SJSA1 (cell line): Measurements from ENCODE around the gene CRYL1. TPM values are rescaled to one million over a fixed set of nuclear protein-coding genes. Genes with fewer than 3 reads are reported as not detected.

Experiments used
- DNase-seq, 2 experiments: peaks; one replicate each; pipeline ENCODE4 v3.0.0-alpha.2; 2015 to 2020; ENCODE audit warnings: low spot score in 2 of 2, low read depth in 1 of 2
- H3K27ac ChIP-seq: fragments of 250-450 bp; sonication (Bioruptor Pico); 2 replicates; pipeline ENCODE4 v1.5.1; 2020; ENCODE audit warnings: mild to moderate bottlenecking, moderate library complexity
- H3K27me3 ChIP-seq: fragments of 250-450 bp; sonication (Bioruptor Pico); replicated peaks from 2 replicates; pipeline ENCODE4 v1.5.1; 2020; ENCODE audit warnings: mild to moderate bottlenecking, moderate library complexity
- H3K36me3 ChIP-seq: fragments of 250-450 bp; sonication (Bioruptor Pico); 2 replicates; pipeline ENCODE4 v1.5.1; 2020; ENCODE audit warnings: mild to moderate bottlenecking
- H3K4me1 ChIP-seq: fragments of 250-450 bp; sonication (Bioruptor Pico); replicated peaks from 2 replicates; pipeline ENCODE4 v1.6.1; 2021; ENCODE audit warnings: mild to moderate bottlenecking
- H3K4me3 ChIP-seq: fragments of 250-450 bp; sonication (Bioruptor Pico); 2 replicates; pipeline ENCODE4 v1.5.1; 2020; ENCODE audit warnings: mild to moderate bottlenecking
- H3K9me3 ChIP-seq: fragments of 250-450 bp; sonication (Bioruptor Pico); replicated peaks from 2 replicates; pipeline ENCODE4 v1.5.1; 2020; ENCODE audit warnings: mild to moderate bottlenecking
- total RNA-seq: library from RNA; depleted of rRNA; stranded (reverse); fragments of >200 nt; shearing (Covaris generic); gene quantifications from 2 replicates; pipeline ENCODE4 v1.2.3, GENCODE V29; 2014

Gene CRYL1
- total RNA-seq, 1 experiment from 2014 or later: 7.1 TPM

DNA sequence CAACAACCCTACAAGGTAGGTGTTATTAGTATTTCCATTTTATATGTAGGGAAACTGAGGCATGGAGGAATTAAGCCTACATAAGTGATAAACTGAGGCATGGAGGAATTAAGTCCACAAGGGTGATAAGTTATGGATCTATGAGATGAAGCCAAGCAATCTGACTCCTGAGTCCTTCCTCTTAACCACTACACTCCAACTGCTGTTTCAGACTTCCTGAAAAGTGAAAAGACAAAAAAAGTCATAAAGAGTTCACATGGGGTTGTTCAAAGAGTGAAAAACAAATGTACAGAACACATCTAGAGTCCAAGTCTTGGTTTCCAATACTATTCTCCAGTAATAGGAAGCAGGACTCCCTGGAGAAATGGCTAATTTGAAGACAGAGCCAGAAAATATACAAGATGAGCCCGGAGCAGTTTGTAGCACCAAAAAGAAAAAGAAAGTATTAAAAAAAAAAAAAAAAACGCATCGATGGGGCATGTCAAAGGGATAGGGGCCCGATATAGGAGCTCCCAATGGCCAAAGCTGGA is 12.1 kb downstream of the CRYL1 start:
- H3K4me1 ChIP-seq: no peaks in the 10 kb centered on the region
- H3K27me3 ChIP-seq: no peaks in the 10 kb centered on the region
- no peaks in the 10 kb centered on the region for H3K9me3 ChIP-seq
- DNase-seq: no peak
- no peak overlapping the region for H3K27ac ChIP-seq
- no peaks in the 10 kb centered on the region for H3K36me3 ChIP-seq
- H3K4me3 ChIP-seq: no peak overlapping the region

DNA sequence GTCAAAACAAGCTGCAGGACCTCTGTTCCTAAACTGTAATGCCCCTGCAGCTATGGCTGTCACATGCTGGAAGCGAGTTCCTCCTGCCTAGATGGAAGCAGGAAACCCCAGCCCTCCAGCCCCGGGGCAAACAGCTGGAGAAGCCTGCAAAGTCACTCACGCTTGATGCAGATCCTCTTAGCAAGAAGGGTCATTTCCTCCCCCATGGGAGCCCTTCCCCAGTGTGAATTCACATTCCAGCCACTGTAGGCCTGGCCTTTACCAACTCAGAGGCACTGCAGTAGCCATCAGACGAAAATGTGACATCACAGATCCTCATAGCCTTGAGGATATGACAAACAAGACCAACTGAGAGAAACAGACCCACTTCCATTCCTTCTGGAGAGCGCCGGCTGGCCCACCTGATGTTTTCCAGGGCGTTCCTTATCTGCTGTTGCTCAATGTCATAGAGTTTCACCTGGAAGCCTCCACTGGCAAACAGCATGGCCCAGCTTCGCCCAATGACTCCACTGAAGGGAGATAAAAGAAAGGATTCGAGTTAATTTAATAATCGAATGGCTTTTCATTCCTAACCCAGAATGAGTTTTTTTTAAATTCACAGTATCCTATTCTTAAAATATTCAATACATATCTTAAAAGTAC is 13.5 kb downstream of the CRYL1 start:
- Histone ChIP-seq H3K9me3 (no peaks in the 10 kb centered on the region), H3K4me1 (no peaks in the 10 kb centered on the region), H3K27me3 (no peaks in the 10 kb centered on the region), H3K4me3 (no peak overlapping the region), H3K27ac (no peak overlapping the region), H3K36me3 (no peaks in the 10 kb centered on the region)
- no peak for DNase-seq

DNA sequence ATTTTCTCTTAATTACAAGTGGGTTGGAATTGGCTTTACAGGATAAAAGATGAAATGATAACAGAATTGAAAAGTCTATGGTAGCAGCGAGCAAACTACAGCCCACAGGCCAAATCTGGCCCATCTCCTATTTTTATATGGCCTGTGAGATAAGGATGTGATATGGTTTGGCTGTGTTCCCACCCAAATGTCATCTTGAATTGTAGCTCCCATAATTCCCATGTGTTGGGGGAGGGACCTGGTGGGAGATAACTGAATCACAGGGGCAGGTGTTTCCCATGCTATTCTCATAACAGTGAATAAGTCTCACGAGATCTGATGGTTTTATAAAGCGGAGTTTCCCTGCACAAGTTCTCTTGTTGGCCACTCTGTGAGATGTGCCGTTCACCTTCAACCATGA is 19.0 kb downstream of the CRYL1 start:
- Histone ChIP-seq H3K4me3 (no peak overlapping the region), H3K27me3 (no peaks in the 10 kb centered on the region), H3K9me3 (no peaks in the 10 kb centered on the region), H3K27ac (no peak overlapping the region), H3K36me3 (no peaks in the 10 kb centered on the region), H3K4me1 (no peaks in the 10 kb centered on the region)
- DNase-seq: no peak

DNA sequence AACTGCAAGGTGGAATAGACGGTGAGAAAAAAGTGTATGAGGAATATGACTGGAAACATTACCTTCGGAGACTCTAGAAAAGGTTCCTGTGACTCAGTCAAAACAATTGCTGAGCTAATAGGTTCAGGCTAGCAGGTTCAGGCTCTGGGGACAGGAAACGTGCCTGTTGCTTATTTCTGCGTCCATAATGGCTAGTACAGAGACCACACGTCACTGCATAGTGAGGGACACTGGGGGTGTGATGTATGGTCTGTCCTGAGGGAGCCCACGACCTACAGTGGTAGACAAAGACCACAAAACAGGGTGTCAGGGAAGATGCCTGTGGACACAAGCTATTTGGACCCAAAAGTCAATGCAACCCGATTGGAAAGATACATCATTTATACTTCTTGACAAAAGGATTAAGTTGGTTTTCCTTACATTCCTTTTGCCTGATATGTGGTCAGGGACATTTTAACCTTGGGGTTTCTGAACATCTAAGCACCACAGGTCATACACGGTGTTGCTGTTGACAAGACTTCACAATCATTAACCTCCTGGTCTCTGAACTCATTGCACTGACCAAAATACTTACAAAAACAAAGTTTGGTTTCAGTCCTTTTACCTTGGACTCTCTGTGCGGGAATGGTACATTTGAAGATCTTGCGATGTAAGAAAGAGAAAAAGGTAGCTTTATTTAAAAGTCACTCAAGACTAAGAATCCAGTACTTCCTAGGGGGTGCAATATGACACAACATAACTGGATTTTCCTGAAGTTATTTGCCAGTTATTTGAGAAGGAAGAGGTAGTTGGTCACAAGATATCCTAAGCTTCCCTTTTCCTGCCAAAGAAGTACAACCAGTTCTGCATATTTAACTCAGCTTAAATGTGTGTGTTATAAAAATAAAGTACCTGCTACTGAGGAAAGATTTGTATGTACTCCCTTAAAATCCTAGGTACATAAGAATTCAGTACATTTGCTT is 20.0 kb downstream of the CRYL1 start:
- no peak overlapping the region for H3K27ac ChIP-seq
- no peaks in the 10 kb centered on the region for H3K9me3 ChIP-seq
- H3K27me3 ChIP-seq: no peaks in the 10 kb centered on the region
- H3K36me3 ChIP-seq: no peaks in the 10 kb centered on the region
- no peak overlapping the region for H3K4me3 ChIP-seq
- DNase-seq: no peak
- H3K4me1 ChIP-seq: peaks cover 4% of the 10 kb centered on the region

- H3K9me3 ChIP-seq: no peaks in the 10 kb centered on the region
- peaks cover 17% of the 10 kb centered on the region for H3K4me1 ChIP-seq
- DNase-seq: no peak
- no peaks in the 10 kb centered on the region for H3K27me3 ChIP-seq
- no peak overlapping the region for H3K27ac ChIP-seq
- no peaks in the 10 kb centered on the region for H3K36me3 ChIP-seq
- no peak overlapping the region for H3K4me3 ChIP-seq
These were observed 22.3 kb downstream of the CRYL1 start for GRCh38 chr13:20503088-20504083.

DNA sequence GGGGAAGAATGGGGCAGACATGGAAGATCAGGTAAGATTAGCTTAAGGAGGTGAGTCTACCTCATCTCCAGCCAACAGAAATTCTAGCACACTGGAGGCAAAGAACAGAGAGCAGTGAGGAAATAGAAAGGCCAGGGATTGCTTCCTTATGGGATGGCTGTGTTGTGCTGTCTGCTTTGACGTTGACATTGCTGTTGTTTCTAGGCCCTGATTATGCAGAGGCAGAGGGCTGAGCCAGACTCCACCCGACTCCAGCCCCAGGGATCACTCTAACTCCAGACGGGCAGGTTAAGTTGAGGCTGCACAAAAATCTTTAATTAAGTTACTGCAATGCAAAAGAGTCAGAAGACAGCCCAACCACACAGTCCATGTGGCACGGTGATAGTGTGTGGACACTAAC is 24.1 kb downstream of the CRYL1 start:
- H3K27ac ChIP-seq: no peak overlapping the region
- H3K4me1 ChIP-seq: peaks cover 21% of the 10 kb centered on the region
- no peaks in the 10 kb centered on the region for H3K36me3 ChIP-seq
- DNase-seq: no peak
- no peaks in the 10 kb centered on the region for H3K27me3 ChIP-seq
- H3K9me3 ChIP-seq: no peaks in the 10 kb centered on the region
- no peak overlapping the region for H3K4me3 ChIP-seq

DNA sequence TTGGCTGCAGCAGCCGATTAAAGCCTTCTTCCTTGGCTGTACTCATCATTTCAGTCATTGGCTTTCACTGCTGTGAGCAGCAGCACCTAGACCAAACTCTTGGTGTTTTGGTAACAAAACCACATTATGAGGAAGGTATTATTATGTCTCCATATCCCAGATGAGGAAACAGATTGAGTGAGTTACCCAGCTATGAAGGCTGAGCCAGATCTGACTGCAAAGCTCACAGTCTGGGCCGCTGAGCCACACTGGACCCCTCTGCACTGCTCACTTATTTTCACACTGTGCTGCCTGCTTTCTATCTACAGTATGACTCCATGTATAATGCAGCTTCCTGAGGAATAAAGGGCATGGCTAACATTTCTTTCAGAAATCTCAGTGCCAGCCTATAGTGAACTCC is 24.5 kb downstream of the CRYL1 start:
- Histone ChIP-seq H3K36me3 (no peaks in the 10 kb centered on the region), H3K27me3 (no peaks in the 10 kb centered on the region), H3K27ac (no peak overlapping the region), H3K9me3 (no peaks in the 10 kb centered on the region), H3K4me3 (no peak overlapping the region), H3K4me1 (peaks cover 21% of the 10 kb centered on the region)
- DNase-seq: no peak

DNA sequence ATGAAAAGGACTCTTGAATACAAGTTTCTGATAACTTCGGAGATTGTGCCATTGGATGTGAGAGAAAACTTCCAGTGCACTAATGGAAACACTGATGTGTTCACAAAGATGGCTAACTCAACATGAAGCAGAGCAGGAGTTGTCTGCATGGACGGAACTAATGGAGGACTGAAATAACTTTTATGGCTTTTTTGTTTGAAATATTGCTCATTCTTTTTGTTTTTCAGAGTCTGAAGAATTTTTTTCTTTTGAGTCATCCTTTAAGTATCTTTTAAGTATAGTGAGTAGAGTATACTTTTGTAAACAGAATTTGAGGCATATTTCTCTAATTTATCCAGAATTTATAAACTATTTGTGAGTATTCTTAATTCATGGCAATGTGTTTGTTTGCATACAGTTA is 25.7 kb downstream of the CRYL1 start:
- DNase-seq: peak in 1 of 2 experiments; percentile 62
- Histone ChIP-seq H3K4me3 (no peak overlapping the region), H3K27ac (peak overlapping the region; percentile 84), H3K4me1 (peaks cover 26% of the 10 kb centered on the region), H3K27me3 (no peaks in the 10 kb centered on the region), H3K9me3 (no peaks in the 10 kb centered on the region), H3K36me3 (no peaks in the 10 kb centered on the region)

DNA sequence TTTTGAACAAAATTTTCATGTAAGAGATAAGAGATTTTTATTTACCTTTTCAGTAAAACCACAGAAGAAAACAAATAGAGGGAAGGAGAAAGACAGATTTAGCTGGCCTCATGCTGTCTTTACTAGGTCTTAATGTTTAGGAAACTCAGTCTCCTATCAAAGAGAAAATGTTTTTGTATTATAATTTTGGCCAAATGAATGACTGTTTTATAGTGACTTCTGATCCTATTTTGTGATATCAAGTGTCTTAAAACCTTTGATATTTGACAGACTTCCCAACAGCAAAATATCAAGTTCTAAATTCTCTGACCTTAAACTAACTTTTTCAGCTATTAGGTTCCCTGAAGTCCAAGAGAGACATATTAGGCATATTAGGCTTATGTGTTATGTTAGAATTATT is 27.0 kb downstream of the CRYL1 start:
- no peak overlapping the region for H3K27ac ChIP-seq
- H3K36me3 ChIP-seq: no peaks in the 10 kb centered on the region
- DNase-seq: no peak
- peaks cover 26% of the 10 kb centered on the region for H3K4me1 ChIP-seq
- H3K4me3 ChIP-seq: no peak overlapping the region
- H3K9me3 ChIP-seq: no peaks in the 10 kb centered on the region
- no peaks in the 10 kb centered on the region for H3K27me3 ChIP-seq

DNA sequence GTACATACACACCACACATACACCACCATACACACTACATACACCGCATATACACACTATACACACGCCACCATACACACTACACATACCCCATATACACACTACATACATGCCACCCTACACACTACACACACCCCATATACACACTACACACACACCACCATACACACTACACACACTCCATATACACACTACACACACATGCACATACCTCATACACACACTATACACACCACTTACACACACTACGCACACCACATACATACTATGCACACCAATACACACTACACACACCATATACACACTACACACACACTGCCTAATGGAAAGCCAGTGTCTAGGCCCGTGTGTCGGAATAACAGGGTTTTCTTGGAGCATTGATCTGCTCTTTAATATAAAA is 27.5 kb downstream of the CRYL1 start:
- Histone ChIP-seq H3K9me3 (no peaks in the 10 kb centered on the region), H3K4me1 (peaks cover 26% of the 10 kb centered on the region), H3K27me3 (no peaks in the 10 kb centered on the region), H3K4me3 (no peak overlapping the region), H3K27ac (no peak overlapping the region), H3K36me3 (no peaks in the 10 kb centered on the region)
- DNase-seq: no peak

- Histone ChIP-seq H3K9me3 (no peaks in the 10 kb centered on the region), H3K4me3 (no peak overlapping the region), H3K36me3 (no peaks in the 10 kb centered on the region), H3K4me1 (peaks cover 26% of the 10 kb centered on the region), H3K27me3 (no peaks in the 10 kb centered on the region), H3K27ac (no peak overlapping the region)
- DNase-seq: no peak
These were observed 28.5 kb downstream of the CRYL1 start for GRCh38 chr13:20497006-20497775.

DNA sequence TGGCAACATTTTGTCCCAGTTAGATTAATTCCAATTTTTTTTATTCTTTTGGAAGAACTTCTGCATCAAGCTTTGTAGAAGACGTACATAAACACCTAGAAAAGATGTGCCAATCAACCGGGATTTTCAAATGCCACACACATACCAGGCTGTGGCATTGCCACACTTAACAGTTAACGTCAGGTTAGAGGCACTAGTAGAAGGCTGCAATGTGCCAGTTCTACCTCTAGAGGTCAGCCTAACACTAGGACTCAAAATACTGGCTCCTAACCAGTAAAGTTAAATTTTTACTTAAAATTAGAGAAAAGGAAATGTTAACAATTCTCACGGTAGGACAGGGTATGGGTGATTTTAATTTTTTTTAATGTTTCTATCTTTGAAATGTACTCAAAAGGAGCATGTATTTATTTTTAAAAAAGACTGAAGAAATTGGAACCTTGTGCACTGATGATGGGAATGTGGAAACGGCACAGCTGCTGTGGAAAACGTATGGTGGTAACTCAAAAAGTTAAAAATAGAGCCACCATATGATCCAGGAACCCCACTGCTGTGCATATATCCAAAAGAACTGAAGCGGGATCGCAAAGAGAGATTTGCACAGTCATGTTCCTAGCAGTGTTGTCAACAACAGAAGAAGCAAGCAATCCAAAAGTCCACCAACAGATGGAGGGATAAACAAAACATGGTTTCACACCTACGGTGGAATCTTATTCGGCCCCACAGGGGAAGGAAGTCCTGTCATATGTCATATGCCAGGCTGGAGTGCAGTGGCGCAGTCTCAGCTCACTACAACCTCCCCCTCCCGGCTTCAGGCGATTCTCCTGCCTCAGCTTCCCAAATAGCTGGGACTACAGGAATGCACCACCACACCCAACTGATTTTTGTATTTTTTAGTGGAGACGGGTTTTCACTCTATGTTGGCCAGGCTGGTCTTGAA is 30.3 kb downstream of the CRYL1 start:
- H3K36me3 ChIP-seq: no peaks in the 10 kb centered on the region
- DNase-seq: peak in 1 of 2 experiments; percentile 47
- peak overlapping the region; percentile 46 for H3K27ac ChIP-seq
- no peaks in the 10 kb centered on the region for H3K9me3 ChIP-seq
- no peaks in the 10 kb centered on the region for H3K27me3 ChIP-seq
- H3K4me1 ChIP-seq: peaks cover 19% of the 10 kb centered on the region
- no peak overlapping the region for H3K4me3 ChIP-seq
